ENCODE data around the gene SLC35G2. TPM values are rescaled to one million over a fixed set of nuclear protein-coding genes. Genes with fewer than 3 reads are reported as not detected.
A peak's percentile ranks its signal among the peaks of the same experiment; 100 is the strongest.
"Not testable (repeated sequence)": the region's sequence is repeated elsewhere in the genome, so short reads cannot be mapped to it uniquely, and the experiment has no call there.

Gene SLC35G2
- total RNA-seq, 1 donor from 2014 or later, result 3.9 TPM

DNA sequence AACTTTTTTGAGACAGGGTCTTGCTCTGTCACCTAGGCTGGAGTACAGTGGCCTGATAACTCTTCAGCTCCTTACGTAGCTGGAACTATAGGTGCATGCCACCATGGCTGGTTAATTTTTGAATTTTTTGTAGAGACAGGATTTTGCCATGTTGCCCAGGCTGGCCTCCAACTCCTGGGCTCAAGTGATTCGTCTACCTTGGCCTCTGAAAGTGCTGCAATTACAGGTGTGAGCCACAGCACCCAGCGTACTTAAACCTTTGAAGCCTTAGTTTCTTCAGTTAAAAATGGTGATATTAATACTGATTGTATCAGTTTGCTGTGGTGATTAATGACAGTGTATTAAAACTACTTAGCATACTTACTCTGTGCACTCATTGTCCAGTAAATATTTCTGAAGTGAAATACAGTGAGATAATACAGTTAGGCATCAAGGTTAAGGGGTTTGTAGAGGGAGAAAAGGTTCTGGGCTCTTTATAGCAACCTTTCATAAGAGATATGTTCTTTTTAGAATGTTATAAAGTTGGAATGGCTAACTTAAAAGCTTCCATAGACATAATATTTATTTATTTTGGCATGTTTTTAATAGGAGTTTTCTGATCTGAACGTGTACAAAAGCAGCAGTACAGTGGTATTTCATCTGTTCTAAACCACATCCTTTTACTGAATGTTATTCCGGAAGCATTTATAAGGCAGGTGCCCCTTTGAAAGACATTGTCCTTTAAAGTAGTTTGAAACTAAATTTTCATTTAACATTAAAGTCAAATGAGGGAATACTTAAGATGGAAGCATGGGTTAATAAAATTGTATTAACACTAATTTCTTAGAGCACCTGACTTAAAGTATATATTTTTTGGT is 66.7 kb downstream of the SLC35G2 start:
- H3K4me3 ChIP-seq (ENCODE audit: low read depth, low read length), result no peak overlapping the region
- no peak for DNase-seq (ENCODE audit: low read depth)
- no peaks in the 10 kb centered on the region for H3K27me3 ChIP-seq (ENCODE audit: control insufficient read depth, insufficient read depth, low read length)
- no peaks in the 10 kb centered on the region for H3K36me3 ChIP-seq (ENCODE audit: control insufficient read depth, insufficient read depth, low read length)
- TF ChIP-seq, protein P1, sequence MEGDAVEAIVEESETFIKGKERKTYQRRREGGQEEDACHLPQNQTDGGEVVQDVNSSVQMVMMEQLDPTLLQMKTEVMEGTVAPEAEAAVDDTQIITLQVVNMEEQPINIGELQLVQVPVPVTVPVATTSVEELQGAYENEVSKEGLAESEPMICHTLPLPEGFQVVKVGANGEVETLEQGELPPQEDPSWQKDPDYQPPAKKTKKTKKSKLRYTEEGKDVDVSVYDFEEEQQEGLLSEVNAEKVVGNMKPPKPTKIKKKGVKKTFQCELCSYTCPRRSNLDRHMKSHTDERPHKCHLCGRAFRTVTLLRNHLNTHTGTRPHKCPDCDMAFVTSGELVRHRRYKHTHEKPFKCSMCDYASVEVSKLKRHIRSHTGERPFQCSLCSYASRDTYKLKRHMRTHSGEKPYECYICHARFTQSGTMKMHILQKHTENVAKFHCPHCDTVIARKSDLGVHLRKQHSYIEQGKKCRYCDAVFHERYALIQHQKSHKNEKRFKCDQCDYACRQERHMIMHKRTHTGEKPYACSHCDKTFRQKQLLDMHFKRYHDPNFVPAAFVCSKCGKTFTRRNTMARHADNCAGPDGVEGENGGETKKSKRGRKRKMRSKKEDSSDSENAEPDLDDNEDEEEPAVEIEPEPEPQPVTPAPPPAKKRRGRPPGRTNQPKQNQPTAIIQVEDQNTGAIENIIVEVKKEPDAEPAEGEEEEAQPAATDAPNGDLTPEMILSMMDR (IDR thresholded peaks at IDR 0.05; ENCODE audit: insufficient read depth, low read length, poor library complexity, severe bottlenecking), result no peak

DNA sequence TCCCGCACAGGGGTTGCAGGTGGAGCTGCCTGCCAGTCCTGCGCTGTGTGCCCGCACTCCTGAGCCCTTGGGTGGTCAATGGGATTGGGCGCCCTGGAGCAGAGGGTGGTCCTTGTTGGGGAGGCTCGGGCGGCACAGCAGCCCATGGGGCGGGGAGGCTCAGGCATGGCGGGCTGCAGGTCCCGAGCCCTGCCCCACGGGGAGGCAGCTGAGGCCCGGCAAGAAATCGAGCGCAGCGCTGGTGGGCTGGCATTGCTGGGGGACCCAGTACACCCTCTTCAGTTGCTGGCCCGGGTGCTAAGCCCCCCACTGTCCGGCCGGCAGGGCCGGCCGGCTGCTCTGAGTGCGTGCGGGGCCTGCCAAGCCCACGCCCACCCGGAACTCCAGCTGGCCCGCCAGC is 71.0 kb downstream of the SLC35G2 start:
- Histone ChIP-seq H3K27me3 (ENCODE audit: control insufficient read depth, insufficient read depth, low read length) (no peaks in the 10 kb centered on the region), H3K36me3 (ENCODE audit: control insufficient read depth, insufficient read depth, low read length) (no peaks in the 10 kb centered on the region), H3K4me3 (ENCODE audit: low read depth, low read length) (no peak overlapping the region)
- DNase-seq (ENCODE audit: low read depth), result no peak
- TF ChIP-seq, protein P1 (IDR thresholded peaks at IDR 0.05; ENCODE audit: insufficient read depth, low read length, poor library complexity, severe bottlenecking), result no peak

DNA sequence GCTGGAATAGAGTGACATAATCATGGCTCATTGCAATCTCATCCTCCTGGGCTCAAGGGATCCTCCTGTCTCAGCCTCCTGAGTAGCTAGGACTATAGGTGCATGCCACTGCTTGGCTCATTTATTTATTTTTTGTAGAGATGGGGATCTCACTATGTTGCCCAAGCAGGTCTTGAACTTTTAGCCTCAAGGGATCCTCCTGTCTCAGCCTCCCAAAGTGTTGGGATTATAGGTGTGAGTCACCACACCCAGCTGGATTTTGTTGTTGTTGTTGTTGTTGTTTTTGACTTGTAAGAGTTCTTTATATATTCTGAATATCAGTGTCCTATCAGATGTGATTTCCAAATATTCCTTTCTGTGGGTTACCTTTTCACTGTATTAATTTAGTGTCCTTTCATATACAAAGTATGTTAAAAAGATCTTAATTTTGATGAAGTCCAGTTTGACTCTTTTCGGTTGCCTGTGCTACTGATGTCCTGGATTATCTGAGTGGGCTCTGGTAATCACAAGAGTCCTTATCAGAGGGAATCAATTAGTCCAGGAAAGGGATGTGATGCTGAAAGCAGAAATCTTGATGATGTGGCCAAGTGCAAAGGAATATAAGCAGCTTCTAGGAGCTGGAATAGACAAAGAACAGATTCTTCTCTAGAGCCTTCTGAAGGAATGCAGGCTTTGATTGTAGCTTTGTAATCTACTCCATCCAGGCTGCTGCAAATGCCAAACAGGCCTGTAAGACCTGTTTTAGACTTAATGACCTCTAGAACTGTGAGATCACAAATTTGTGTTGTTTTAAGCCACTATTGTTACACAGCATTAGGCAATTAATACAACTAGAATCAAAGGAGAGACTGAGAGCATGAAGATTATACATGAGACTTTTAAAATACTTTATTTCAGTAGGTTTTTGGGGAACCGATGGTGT is 73.3 kb downstream of the SLC35G2 start:
- TF ChIP-seq, protein P1 (IDR thresholded peaks at IDR 0.05; ENCODE audit: insufficient read depth, low read length, poor library complexity, severe bottlenecking), result no peak
- Histone ChIP-seq H3K27me3 (ENCODE audit: control insufficient read depth, insufficient read depth, low read length) (no peaks in the 10 kb centered on the region), H3K36me3 (ENCODE audit: control insufficient read depth, insufficient read depth, low read length) (no peaks in the 10 kb centered on the region), H3K4me3 (ENCODE audit: low read depth, low read length) (no peak overlapping the region)
- DNase-seq (ENCODE audit: low read depth), result no peak

DNA sequence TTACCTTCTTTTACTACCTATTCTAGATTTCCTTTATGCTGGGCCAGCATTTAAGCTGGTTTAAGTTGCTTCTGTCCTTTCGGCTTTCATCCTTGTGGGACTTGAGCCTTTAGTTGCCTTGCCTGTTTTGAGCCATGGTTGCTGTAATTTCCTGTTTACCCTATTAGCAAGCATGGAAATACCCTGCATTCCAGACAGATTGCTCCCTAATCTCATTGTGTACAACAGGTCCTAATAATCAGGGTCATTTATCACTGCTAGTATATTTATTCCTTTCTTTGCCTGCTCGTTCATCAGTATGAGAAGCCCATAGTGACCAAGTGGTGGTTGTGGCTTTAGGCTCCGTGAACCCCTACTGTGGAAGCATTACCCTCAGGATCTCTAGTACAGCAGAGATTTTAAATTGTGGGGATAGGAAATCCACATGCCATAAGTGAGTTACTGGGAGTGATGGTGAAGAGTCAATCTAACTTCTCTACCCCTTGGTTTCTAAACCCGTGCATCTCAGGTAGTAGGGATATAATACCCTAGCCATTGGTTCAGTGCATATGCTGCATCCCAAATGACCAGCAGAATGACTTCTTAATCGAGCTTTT is 75.0 kb downstream of the SLC35G2 start:
- peak; percentile 18 for DNase-seq (ENCODE audit: low read depth)
- TF ChIP-seq, protein P1 (IDR thresholded peaks at IDR 0.05; ENCODE audit: insufficient read depth, low read length, poor library complexity, severe bottlenecking), result no peak
- no peaks in the 10 kb centered on the region for H3K27me3 ChIP-seq (ENCODE audit: control insufficient read depth, insufficient read depth, low read length)
- H3K4me3 ChIP-seq (ENCODE audit: low read depth, low read length), result no peak overlapping the region
- no peaks in the 10 kb centered on the region for H3K36me3 ChIP-seq (ENCODE audit: control insufficient read depth, insufficient read depth, low read length)

DNA sequence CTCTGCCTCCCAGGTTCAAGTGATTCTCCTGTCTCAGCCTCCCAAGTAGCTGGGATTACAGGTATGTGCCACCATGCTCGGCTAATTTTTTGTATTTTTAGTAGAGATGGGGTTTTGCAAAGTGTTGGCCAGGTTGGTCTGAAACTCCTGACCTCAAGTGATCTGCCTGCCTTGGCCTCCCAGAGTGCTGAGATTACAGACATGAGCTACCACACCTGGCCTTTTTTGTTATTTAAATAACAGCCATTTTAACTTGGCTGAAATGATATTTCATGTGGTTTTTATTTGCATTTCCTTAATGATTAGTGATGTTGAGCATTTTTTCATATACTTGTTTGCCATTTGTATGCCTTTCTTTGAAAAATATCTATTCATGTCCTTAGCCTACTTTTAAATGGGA is 78.2 kb downstream of the SLC35G2 start:
- DNase-seq (ENCODE audit: low read depth); H3K36me3 ChIP-seq (ENCODE audit: control insufficient read depth, insufficient read depth, low read length); H3K4me3 ChIP-seq (ENCODE audit: low read depth, low read length); H3K27me3 ChIP-seq (ENCODE audit: control insufficient read depth, insufficient read depth, low read length): not testable (repeated sequence)

DNA sequence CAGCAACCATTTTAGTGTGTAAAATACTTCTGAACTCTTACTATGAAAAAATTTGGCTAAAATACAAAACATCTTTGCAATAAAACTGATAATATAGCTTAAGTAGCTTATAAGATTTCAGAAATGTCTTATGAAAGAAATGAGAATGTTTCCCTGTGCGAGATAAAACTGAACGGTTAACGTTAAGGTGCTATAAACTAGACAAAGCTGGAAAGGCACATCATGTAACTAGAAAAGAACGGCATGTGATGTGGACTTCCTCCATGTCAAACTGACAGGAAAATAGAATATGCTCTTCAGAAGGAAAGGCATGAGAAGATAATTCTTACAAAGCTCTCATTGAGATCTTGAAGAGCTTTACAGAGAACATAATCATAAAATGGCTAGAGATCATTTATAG is 79.6 kb downstream of the SLC35G2 start:
- DNase-seq (ENCODE audit: low read depth), result no peak
- no peaks in the 10 kb centered on the region for H3K27me3 ChIP-seq (ENCODE audit: control insufficient read depth, insufficient read depth, low read length)
- TF ChIP-seq, protein P1 (IDR thresholded peaks at IDR 0.05; ENCODE audit: insufficient read depth, low read length, poor library complexity, severe bottlenecking), result no peak

More for the DNA sequence above, 79.6 kb downstream of the SLC35G2 start:
- H3K36me3 ChIP-seq (ENCODE audit: control insufficient read depth, insufficient read depth, low read length), result no peaks in the 10 kb centered on the region
- no peak overlapping the region for H3K4me3 ChIP-seq (ENCODE audit: low read depth, low read length)
